Activated CD4-positive, alpha-beta memory T cell treated with anti-CD3 and anti-CD28 coated beads for 36 hours (primary cell): Measurements from ENCODE around the gene TEX9. TPM values are rescaled to one million over a fixed set of nuclear protein-coding genes. Genes with fewer than 3 reads are reported as not detected.
"Not testable (repeated sequence)": the region's sequence is repeated elsewhere in the genome, so short reads cannot be mapped to it uniquely, and the experiment has no call there.

Source experiments
- CTCF ChIA-PET: fragments of 350-600 bp; sonication (Branson Sonifier 250); formaldehyde crosslinking; loops from one replicate; lab custom pipeline; 2021; ENCODE audit warnings: antibody characterized with exemption, inconsistent platforms; lab: Charles Lee
- POLR2A ChIA-PET: fragments of 350-600 bp; sonication (Branson Sonifier 250); formaldehyde crosslinking; loops from one replicate; lab custom pipeline; 2021; ENCODE audit warnings: antibody characterized with exemption; lab: Charles Lee
- DNase-seq: peaks from one replicate; pipeline ENCODE4 v3.0.0-alpha.2; 2020
- H3K27ac Mint-ChIP-seq: one replicate; pipeline ENCODE4 v1.8.0; 2021; ENCODE audit warnings: mixed read lengths
- H3K27me3 Mint-ChIP-seq: one replicate; pipeline ENCODE4 v1.8.0; 2021; ENCODE audit warnings: mixed read lengths
- H3K36me3 Mint-ChIP-seq: one replicate; pipeline ENCODE4 v1.8.0; 2021; ENCODE audit warnings: mixed read lengths
- H3K4me1 Mint-ChIP-seq: one replicate; pipeline ENCODE4 v1.8.0; 2021; ENCODE audit warnings: low read depth, mixed read lengths
- H3K4me3 Mint-ChIP-seq: one replicate; pipeline ENCODE4 v1.8.0; 2021; ENCODE audit warnings: mild to moderate bottlenecking, mixed read lengths
- H3K9me3 Mint-ChIP-seq: one replicate; pipeline ENCODE4 v1.8.0; 2021; ENCODE audit warnings: mixed read lengths
- intact Hi-C: fragments of 100-400 bp; cut with micrococcal nuclease; formaldehyde crosslinking; loops from one replicate; pipeline ENCODE4 v1.15.1; 2023
- total RNA-seq, 2 experiments: library from RNA; stranded (reverse); gene quantifications; one replicate each; pipeline ENCODE4 v1.2.3, GENCODE V29; 2021

Gene TEX9
- total RNA-seq, 2 experiments from 2014 or later: 1.3 to 1.6 TPM

DNA sequence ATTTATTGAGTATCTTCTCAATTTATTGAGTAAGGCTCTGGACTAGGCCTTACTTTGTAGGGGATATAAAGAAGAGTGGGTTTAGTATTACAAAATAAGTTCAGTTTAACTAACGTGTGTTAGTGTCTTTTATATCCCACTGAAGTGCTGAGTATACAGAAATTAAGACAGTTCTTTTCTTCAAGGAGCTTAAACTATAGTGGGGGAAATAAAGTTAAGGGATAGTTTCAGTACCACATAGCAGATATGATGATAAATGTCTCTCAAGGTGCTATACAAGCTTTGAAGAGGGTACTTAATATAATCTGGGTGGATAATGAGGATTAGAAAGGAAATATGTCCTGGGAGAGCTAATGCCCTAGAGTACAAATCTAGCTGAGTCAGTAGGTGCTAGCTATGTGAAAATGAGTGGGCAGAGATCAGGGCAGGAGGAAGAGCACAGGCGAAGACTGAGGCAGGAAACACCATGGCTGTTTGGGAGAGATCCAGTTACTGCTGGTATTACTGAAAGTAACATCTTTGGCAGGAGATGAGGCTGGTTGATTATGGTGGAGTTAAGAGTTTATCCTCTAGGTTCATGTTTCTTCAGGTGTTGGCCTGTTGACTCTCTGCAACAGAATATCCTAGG, 46.0 kb downstream of the TEX9 start:
- H3K27me3 Mint-ChIP-seq: no peaks in the 10 kb centered on the region
- CTCF ChIA-PET: interaction anchor here (0.5 to 0.7 kb wide), 2 partner anchors 18 to 22 kb away, joined by 3 to 4 read pairs; no protein-coding TSS in a partner anchor

DNA sequence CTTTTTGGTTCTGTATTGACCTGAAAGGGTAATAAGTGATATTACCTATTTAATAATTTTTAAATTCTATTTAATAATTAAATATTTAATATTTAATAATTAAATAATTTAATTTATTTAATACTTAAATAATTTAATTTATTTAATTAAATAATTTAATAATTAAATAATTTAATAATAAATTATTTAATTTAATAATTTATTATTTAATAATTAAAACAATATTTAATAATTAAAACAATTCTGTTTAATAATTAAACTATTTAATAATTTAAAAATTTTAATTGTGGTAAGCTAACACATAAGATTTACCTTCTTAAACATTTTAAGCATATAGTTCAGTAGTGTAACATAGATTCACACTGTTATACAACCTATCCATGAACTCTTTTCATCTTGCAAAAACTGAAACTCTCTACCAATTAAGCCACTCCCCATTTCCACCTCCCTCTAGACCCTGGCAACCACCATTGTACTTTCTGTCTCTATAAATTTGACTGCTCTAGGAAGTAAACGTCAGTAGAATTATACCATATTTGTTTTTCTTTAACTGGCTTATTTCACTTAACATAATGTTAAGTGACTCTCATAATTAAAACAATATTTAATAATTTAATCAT, 48.0 kb downstream of the TEX9 start:
- CTCF ChIA-PET, DNase-seq, H3K36me3 Mint-ChIP-seq, H3K27me3 Mint-ChIP-seq, H3K4me1 Mint-ChIP-seq, H3K9me3 Mint-ChIP-seq, intact Hi-C loops, H3K27ac Mint-ChIP-seq, POLR2A ChIA-PET, H3K4me3 Mint-ChIP-seq: not testable (repeated sequence)

More for the DNA sequence above, 46.0 kb downstream of the TEX9 start:
- H3K9me3 Mint-ChIP-seq: no peaks in the 10 kb centered on the region
- no peak overlapping the region for H3K4me3 Mint-ChIP-seq
- DNase-seq: no peak
- POLR2A ChIA-PET: no interaction called here
- no peaks in the 10 kb centered on the region for H3K4me1 Mint-ChIP-seq
- intact Hi-C loops: no loop called here
- H3K27ac Mint-ChIP-seq: no peak overlapping the region
- H3K36me3 Mint-ChIP-seq: no peaks in the 10 kb centered on the region

DNA sequence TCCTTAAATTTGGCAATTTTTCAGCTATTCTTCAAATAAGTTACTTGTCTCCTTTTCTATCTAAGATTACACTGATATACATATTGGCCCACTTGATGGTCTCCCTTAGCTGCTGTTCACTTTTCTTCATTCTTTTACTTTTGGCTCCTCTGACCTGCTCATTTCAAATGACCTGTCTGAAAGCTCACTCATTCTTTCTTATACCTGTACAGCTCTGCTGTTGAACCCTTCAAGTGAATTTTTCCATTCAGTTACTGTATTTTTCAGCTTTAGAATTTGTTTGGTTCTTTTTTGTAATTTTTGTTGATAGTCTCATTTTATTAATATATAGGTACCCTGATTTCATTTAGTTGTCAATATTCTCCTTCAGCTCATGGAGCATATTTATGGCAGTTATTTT, 60.0 kb downstream of the TEX9 start:
- no peak overlapping the region for H3K27ac Mint-ChIP-seq
- DNase-seq: no peak
- H3K4me3 Mint-ChIP-seq: no peak overlapping the region
- intact Hi-C loops: no loop called here
- peaks cover 2% of the 10 kb centered on the region for H3K36me3 Mint-ChIP-seq
- peaks cover 8% of the 10 kb centered on the region for H3K9me3 Mint-ChIP-seq
- H3K4me1 Mint-ChIP-seq: no peaks in the 10 kb centered on the region
- peaks cover 2% of the 10 kb centered on the region for H3K27me3 Mint-ChIP-seq
- CTCF ChIA-PET: interaction anchor here (1.2 kb wide), 1 partner anchor 180 kb away, joined by 4 read pairs; no protein-coding TSS in a partner anchor
- POLR2A ChIA-PET: no interaction called here

DNA sequence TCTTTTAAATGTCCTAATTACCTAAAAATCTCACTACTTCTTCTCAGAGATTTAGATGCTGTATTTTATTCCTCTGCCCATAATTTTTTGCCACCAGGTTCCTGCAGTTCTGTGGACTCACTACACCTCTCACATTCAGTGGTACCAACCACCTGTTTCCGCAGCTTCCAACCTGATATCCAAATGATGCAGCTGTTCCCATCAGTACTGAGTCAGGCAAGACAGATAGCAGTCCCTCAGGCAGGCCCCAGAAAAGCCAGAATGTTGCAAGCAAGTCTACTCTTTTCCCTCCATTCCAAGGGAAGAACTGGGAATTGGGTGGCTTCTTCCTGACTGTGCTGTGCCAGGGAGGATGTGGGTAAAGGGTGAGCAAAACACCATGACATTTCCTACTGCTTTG, 60.8 kb downstream of the TEX9 start:
- DNase-seq: no peak
- Mint-ChIP-seq H3K27me3 (peaks cover 2% of the 10 kb centered on the region), H3K4me3 (no peak overlapping the region), H3K27ac (no peak overlapping the region), H3K4me1 (no peaks in the 10 kb centered on the region), H3K9me3 (peaks cover 8% of the 10 kb centered on the region), H3K36me3 (peaks cover 2% of the 10 kb centered on the region)
- CTCF ChIA-PET: interaction anchor here (0.6 kb wide), 1 partner anchor 177 kb away, joined by 3 read pairs; no protein-coding TSS in a partner anchor
- POLR2A ChIA-PET: no interaction called here
- intact Hi-C loops: no loop called here

DNA sequence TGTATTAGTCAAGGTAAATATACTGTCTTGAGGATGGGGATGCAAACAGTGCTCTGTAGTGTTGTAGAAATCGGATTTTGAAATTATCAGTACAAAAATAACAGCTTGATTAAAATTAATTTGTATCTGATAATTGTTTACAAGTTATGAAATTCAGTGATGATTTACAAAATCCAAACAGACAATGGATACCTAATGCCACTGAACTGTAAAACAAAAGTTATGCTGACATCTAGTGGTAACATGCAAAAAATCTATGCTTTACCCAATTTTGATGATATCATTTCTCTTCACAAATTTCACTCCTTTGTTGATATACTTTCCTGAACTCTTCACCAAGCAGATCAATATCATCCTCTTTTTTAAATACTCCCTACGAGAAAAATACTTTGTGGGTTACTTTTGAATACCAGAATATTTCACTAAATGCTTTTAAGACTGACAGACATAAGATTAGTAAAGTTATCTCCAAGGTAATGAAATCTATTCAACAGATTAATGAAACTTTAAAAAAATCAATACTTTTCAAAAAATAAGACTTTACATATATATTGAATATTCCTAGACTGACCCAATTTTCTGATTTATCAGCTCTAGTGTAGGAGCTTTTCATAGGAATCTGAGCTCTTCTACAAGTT, 63.7 kb downstream of the TEX9 start:
- no peak overlapping the region for H3K27ac Mint-ChIP-seq

DNA sequence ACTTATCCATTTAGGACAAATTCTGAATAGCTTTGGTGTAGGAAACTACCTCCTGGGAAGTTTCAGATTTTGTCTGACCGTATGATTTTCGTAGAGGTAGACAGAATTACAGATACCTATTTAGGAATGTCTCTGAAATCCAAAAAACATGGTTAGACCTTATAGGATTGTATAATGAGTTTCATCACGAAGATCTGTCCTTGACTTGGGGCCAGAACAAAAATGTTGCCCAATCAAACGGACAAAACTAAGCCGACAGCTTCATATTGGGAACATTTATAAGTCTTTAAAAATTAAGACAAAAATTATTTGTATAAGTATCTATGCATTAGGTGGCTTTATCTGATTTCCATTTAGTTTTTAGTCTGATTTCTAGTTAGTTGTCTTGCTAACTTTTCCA, 67.1 kb downstream of the TEX9 start:
- Mint-ChIP-seq H3K9me3 (no peaks in the 10 kb centered on the region), H3K36me3 (no peaks in the 10 kb centered on the region), H3K4me1 (no peaks in the 10 kb centered on the region), H3K27me3 (peaks cover 15% of the 10 kb centered on the region), H3K4me3 (no peak overlapping the region), H3K27ac (no peak overlapping the region)
- no peak for DNase-seq
- ChIA-PET CTCF (no interaction called here), POLR2A (no interaction called here)
- intact Hi-C loops: no loop called here

More for the DNA sequence above, 63.7 kb downstream of the TEX9 start:
- Mint-ChIP-seq H3K9me3 (peaks cover 8% of the 10 kb centered on the region), H3K4me1 (no peaks in the 10 kb centered on the region), H3K36me3 (peaks cover 2% of the 10 kb centered on the region), H3K4me3 (no peak overlapping the region), H3K27me3 (peaks cover 4% of the 10 kb centered on the region)
- no peak for DNase-seq
- intact Hi-C loops: loop anchor here (1.0 kb wide), 1 partner anchor 183 kb away; no protein-coding TSS in a partner anchor
- ChIA-PET POLR2A (no interaction called here), CTCF (interaction anchor here (0.5 to 3.1 kb wide), 12 partner anchors 11 to 780 kb away, joined by 3 to 17 read pairs (median 3); no protein-coding TSS in a partner anchor)

DNA sequence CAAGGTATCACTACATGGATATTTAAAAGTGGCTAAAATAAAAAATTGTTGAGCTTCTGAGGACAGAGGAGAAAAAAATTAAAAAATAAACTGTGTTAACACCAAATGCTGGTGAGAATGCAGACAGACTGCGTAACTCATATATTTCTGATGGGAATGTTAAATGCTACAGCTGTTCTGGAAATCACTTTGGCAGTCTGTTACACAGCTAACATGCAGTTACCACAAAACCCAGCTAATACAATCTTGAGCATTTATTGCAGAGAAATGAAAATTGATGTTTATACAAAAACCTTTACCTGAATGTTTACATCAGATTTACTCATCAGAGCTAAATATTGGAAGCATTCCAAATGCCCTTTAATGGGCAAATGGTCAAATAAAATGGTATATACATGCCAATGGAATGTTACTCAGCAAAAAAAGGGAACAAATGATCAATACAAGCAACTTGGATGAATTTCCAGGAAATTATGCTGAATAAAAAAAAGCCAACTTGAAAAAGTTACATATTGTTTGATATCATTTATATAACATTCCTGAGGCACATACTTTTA, 75.1 kb downstream of the TEX9 start:
- H3K27ac Mint-ChIP-seq: no peak overlapping the region
- H3K4me1 Mint-ChIP-seq: no peaks in the 10 kb centered on the region
- no peak for DNase-seq
- H3K27me3 Mint-ChIP-seq: peaks cover 15% of the 10 kb centered on the region
- H3K9me3 Mint-ChIP-seq: peaks cover 5% of the 10 kb centered on the region
- ChIA-PET CTCF (no interaction called here), POLR2A (no interaction called here)
- no peaks in the 10 kb centered on the region for H3K36me3 Mint-ChIP-seq
- intact Hi-C loops: no loop called here
- H3K4me3 Mint-ChIP-seq: no peak overlapping the region

DNA sequence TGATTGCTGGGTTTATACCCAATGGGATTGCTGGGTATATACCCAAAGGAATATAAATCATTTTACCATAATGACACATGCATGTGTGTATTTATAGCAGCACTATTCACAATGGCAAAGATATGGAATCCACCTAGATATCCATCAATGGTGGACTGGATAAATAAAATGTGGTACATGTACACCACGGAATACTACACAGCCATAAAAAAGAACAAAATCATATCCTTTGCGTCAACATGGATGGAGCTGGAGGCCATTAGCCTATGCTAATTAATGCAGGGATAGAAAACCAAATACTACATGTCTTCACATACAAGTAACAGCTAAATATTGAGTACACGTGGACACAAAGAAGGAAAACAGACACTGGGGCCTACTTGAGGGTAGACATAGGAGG, 77.1 kb downstream of the TEX9 start:
- no peaks in the 10 kb centered on the region for H3K36me3 Mint-ChIP-seq
- POLR2A ChIA-PET: no interaction called here
- intact Hi-C loops: no loop called here
- H3K4me3 Mint-ChIP-seq: no peak overlapping the region
- H3K27me3 Mint-ChIP-seq: peaks cover 5% of the 10 kb centered on the region
- H3K27ac Mint-ChIP-seq: no peak overlapping the region
- DNase-seq: no peak
- peaks cover 5% of the 10 kb centered on the region for H3K9me3 Mint-ChIP-seq
- CTCF ChIA-PET: interaction anchor here (1.1 kb wide), 1 partner anchor 14 kb away, joined by 3 read pairs; no protein-coding TSS in a partner anchor
- H3K4me1 Mint-ChIP-seq: no peaks in the 10 kb centered on the region

DNA sequence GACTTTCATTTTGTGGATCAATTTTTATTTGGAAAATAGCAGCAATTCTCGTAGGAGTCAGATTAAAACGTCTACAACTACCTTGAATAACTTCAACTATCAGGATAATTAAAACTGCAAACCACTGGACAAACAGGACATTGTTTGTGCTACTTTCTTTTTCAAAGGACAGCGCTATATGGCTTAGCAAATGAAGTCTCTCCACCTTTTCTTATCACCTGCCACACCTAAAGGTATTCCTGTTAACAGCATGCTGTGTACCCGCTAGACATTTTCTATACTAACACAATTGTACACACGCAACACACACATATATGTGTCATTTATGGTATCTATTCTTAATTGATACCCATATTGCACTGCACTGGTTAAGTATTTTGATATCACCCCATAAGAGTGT, 80.5 kb downstream of the TEX9 start:
- Mint-ChIP-seq H3K27me3 (peaks cover 6% of the 10 kb centered on the region), H3K9me3 (no peaks in the 10 kb centered on the region), H3K36me3 (no peaks in the 10 kb centered on the region), H3K4me1 (no peaks in the 10 kb centered on the region), H3K27ac (no peak overlapping the region), H3K4me3 (no peak overlapping the region)
- intact Hi-C loops: no loop called here
- POLR2A ChIA-PET: no interaction called here
- DNase-seq: no peak
- CTCF ChIA-PET: interaction anchor here (1.0 to 1.6 kb wide), 2 partner anchors 11 to 19 kb away, joined by 4 read pairs; no protein-coding TSS in a partner anchor

DNA sequence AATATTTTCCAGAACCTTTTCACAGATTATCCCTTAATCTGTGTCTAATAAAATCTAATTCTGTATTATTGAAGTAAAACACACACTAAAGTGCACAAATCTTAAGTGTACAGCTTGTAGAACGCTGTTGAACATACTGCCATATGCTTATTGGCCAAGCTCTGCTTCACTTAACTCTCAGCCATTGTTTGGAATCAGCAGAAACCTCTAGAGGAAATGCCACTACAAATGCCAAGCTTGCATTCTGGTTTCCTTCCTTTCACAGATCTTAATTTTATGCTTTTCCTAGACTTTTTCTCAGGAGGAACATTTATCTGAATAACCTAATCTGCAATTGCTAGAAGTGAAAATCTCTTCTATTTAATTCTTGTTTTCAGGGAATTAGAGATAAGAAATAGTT, 89.6 kb downstream of the TEX9 start:
- intact Hi-C loops: no loop called here
- no peak overlapping the region for H3K27ac Mint-ChIP-seq
- CTCF ChIA-PET: no interaction called here
- no peak overlapping the region for H3K4me3 Mint-ChIP-seq
- H3K36me3 Mint-ChIP-seq: no peaks in the 10 kb centered on the region
- no peaks in the 10 kb centered on the region for H3K4me1 Mint-ChIP-seq
- POLR2A ChIA-PET: no interaction called here
- H3K27me3 Mint-ChIP-seq: peaks cover 14% of the 10 kb centered on the region
- no peaks in the 10 kb centered on the region for H3K9me3 Mint-ChIP-seq
- DNase-seq: no peak

DNA sequence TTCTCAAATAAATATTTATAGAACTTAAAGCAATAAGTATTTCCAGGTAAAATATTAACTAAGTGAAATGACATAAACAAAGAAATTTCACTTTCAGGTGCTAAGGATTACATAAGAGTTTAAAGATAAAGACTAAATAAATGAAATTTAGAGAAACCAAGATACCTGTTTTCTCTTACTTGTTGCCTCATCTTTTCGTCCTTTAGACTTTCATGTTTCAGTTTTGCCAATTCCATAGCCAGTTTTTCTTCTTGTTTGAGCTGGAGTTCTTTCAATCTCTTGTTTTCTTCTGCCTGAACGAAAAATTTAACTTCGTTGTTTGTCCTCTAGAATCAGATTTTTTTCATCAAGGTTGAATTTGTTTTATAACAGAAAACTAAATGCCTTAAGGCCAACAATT, 91.0 kb downstream of the TEX9 start:
- intact Hi-C loops: no loop called here
- ChIA-PET POLR2A (no interaction called here), CTCF (no interaction called here)
- Mint-ChIP-seq H3K27me3 (peaks cover 17% of the 10 kb centered on the region), H3K4me3 (no peak overlapping the region), H3K9me3 (no peaks in the 10 kb centered on the region), H3K36me3 (no peaks in the 10 kb centered on the region), H3K27ac (no peak overlapping the region), H3K4me1 (no peaks in the 10 kb centered on the region)
- DNase-seq: no peak

DNA sequence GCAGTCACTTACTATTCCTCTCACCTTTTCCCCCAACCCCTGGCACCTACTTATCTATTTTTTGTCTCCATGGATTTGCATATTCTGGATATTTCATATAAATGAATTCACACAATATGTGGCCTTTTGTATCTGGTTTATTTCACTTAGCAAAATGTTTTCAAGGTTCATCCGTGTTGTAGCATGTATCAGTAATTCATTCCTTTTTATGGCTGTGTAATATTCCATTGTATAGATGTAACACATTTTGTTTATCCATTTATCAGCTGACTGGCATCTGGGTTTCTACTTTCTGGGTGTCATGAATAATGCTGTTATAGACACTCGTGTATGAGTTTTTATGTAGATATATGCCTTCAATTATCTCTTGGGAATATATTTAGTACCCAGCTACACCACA, 93.9 kb downstream of the TEX9 start:
- no peaks in the 10 kb centered on the region for H3K9me3 Mint-ChIP-seq
- no peaks in the 10 kb centered on the region for H3K4me1 Mint-ChIP-seq

More for the DNA sequence above, 93.9 kb downstream of the TEX9 start:
- intact Hi-C loops: no loop called here
- DNase-seq: no peak
- no peak overlapping the region for H3K4me3 Mint-ChIP-seq
- POLR2A ChIA-PET: no interaction called here
- no peaks in the 10 kb centered on the region for H3K36me3 Mint-ChIP-seq
- CTCF ChIA-PET: no interaction called here
- H3K27me3 Mint-ChIP-seq: peaks cover 20% of the 10 kb centered on the region
- no peak overlapping the region for H3K27ac Mint-ChIP-seq
